Neural cell (in vitro differentiated cells): ENCODE measurements around the gene COL6A6. TPM values are rescaled to one million over a fixed set of nuclear protein-coding genes. Genes with fewer than 3 reads are reported as not detected.

ENCODE experiments used
- H2AFZ ChIP-seq: fragments of 200-600, 300-800 bp; sonication (generic), shearing (Covaris generic); 2 replicates; pipeline ENCODE4 v1.6.0; 2014; ENCODE audit warnings: low read depth, mild to moderate bottlenecking, antibody characterized with exemption, low read length, moderate library complexity
- H3F3A ChIP-seq: fragments of 200-600 bp; shearing (Covaris generic); 2 replicates; pipeline ENCODE4 v1.6.1; 2016; ENCODE audit warnings: mild to moderate bottlenecking, moderate library complexity, mixed read lengths, antibody characterized with exemption, low read length; ENCODE audit not compliant: insufficient read depth, poor library complexity, severe bottlenecking
- H3K27ac ChIP-seq: fragments of 200-600, 300-800 bp; sonication (generic), shearing (Covaris generic); 2 replicates; pipeline ENCODE4 v1.5.1; 2014; ENCODE audit warnings: mild to moderate bottlenecking, low read length, moderate library complexity
- H3K27me3 ChIP-seq: fragments of 300-800, 200-600 bp; sonication (generic), shearing (Covaris generic); 2 replicates; pipeline ENCODE4 v1.6.0; 2014; ENCODE audit warnings: mild to moderate bottlenecking, low read depth, low read length, moderate library complexity; ENCODE audit not compliant: insufficient read depth
- H3K36me3 ChIP-seq: fragments of 300-800, 200-600 bp; sonication (generic), shearing (Covaris generic); 2 replicates; pipeline ENCODE4 v1.5.1; 2014; ENCODE audit warnings: mild to moderate bottlenecking, antibody characterized with exemption, low read length, moderate library complexity; ENCODE audit not compliant: insufficient read depth
- H3K4me2 ChIP-seq: fragments of 300-800, 200-600 bp; sonication (generic), shearing (Covaris generic); 2 replicates; pipeline ENCODE4 v1.6.0; 2014; ENCODE audit warnings: mild to moderate bottlenecking, low read length
- H3K4me3 ChIP-seq: fragments of 300-800, 200-600 bp; sonication (generic), shearing (Covaris generic); 2 replicates; pipeline ENCODE4 v1.5.1; 2014; ENCODE audit warnings: mild to moderate bottlenecking, low read length, moderate library complexity
- H3K79me2 ChIP-seq: fragments of 200-600 bp; shearing (Covaris generic); replicated peaks from 2 replicates; pipeline ENCODE4 v1.6.0; 2014; ENCODE audit warnings: mild to moderate bottlenecking, low read length, moderate library complexity; ENCODE audit not compliant: insufficient read depth
- H3K9ac ChIP-seq: fragments of 300-800, 200-600 bp; sonication (generic), shearing (Covaris generic); 2 replicates; pipeline ENCODE4 v1.6.1; 2016; ENCODE audit warnings: mild to moderate bottlenecking, low read length, mixed read lengths
- H3K9me2 ChIP-seq: fragments of 200-600 bp; shearing (Covaris generic); 2 replicates; pipeline ENCODE4 v1.6.1; 2016; ENCODE audit warnings: mild to moderate bottlenecking, low read length, mixed read lengths; ENCODE audit not compliant: insufficient read depth
- H3K9me3 ChIP-seq: fragments of 200-600, 300-800 bp; sonication (generic), shearing (Covaris generic); 2 replicates; pipeline ENCODE4 v1.6.1; 2016; ENCODE audit warnings: mild to moderate bottlenecking, mixed run types, low read length, moderate library complexity, mixed read lengths
- H4K20me1 ChIP-seq: fragments of 200-600 bp; shearing (Covaris generic); 2 replicates; pipeline ENCODE4 v1.6.1; 2016; ENCODE audit warnings: mild to moderate bottlenecking, mixed run types; ENCODE audit not compliant: insufficient read depth
- CTCF ChIP-seq: fragments of 450-650 bp; IDR thresholded peaks from 2 replicates; pipeline ENCODE4 v1.5.1; 2014; ENCODE audit warnings: antibody characterized with exemption, mild to moderate bottlenecking, moderate library complexity; ENCODE audit not compliant: poor library complexity, severe bottlenecking
- EP300 ChIP-seq: fragments of 450-650 bp; conservative IDR thresholded peaks from 2 replicates; pipeline ENCODE4 v1.6.1; 2014; ENCODE audit warnings: antibody characterized with exemption, mild to moderate bottlenecking, moderate library complexity; ENCODE audit not compliant: poor library complexity, severe bottlenecking
- EZH2 ChIP-seq: fragments of 200-600, 300-800 bp; shearing (Covaris generic), sonication (generic); IDR thresholded peaks from 2 replicates; pipeline ENCODE4 v1.6.1; 2014; ENCODE audit warnings: antibody characterized with exemption, low read length, borderline replicate concordance, mild to moderate bottlenecking; ENCODE audit not compliant: insufficient read depth, poor library complexity, severe bottlenecking
- MXI1 ChIP-seq: fragments of 450-650 bp; conservative IDR thresholded peaks from 2 replicates; pipeline ENCODE4 v1.6.1; 2014; ENCODE audit warnings: antibody characterized with exemption, mild to moderate bottlenecking; ENCODE audit not compliant: poor library complexity, severe bottlenecking
- POLR2AphosphoS5 ChIP-seq: IDR thresholded peaks from 2 replicates; pipeline ENCODE4 v1.6.1; 2012
- RAD21 ChIP-seq: fragments of 450-650 bp; conservative IDR thresholded peaks from 2 replicates; pipeline ENCODE4 v1.6.1; 2014; ENCODE audit warnings: antibody characterized with exemption, mild to moderate bottlenecking, moderate library complexity
- REST ChIP-seq: IDR thresholded peaks from 2 replicates; pipeline ENCODE4 v1.6.1; 2012; ENCODE audit warnings: borderline replicate concordance
- SMC3 ChIP-seq: fragments of 450-650 bp; conservative IDR thresholded peaks from 2 replicates; pipeline ENCODE4 v1.6.1; 2014; ENCODE audit warnings: antibody characterized with exemption, mild to moderate bottlenecking, moderate library complexity; ENCODE audit not compliant: poor library complexity
- TAF1 ChIP-seq: IDR thresholded peaks from 2 replicates; pipeline ENCODE4 v1.6.1; 2012; ENCODE audit warnings: low read depth
- polyA plus RNA-seq: library from polyadenylated mRNA; depleted of rRNA; stranded (reverse); fragments of >200 nt; gene quantifications from 2 replicates; pipeline ENCODE4 v1.2.3, GENCODE V29; 2014

Gene COL6A6
- polyA plus RNA-seq, 1 donor from 2014 or later = not detected

GRCh38 chr3:130517602-130518001 lies 625 bp downstream of the COL6A6 start:
- no peak overlapping the region for H3K4me3 ChIP-seq
- peaks cover 3% of the 10 kb centered on the region for H3K9me3 ChIP-seq
- no peak overlapping the region for H3K9ac ChIP-seq
- no peak overlapping the region for H3K4me2 ChIP-seq
- no peaks in the 10 kb centered on the region for H3K36me3 ChIP-seq
- TF ChIP-seq REST = no peak
- TF ChIP-seq SMC3 = no peak
- TF ChIP-seq MXI1 = no peak
- no peak for TF ChIP-seq RAD21
- TF ChIP-seq EZH2 = no peak
- no peak for TF ChIP-seq CTCF
- TF ChIP-seq EP300 = no peak
- TF ChIP-seq TAF1 = no peak
- no peak for TF ChIP-seq POLR2AphosphoS5
- H3K79me2 ChIP-seq = no peaks in the 10 kb centered on the region
- H4K20me1 ChIP-seq = no peaks in the 10 kb centered on the region
- no peaks in the 10 kb centered on the region for H3F3A ChIP-seq
- H2AFZ ChIP-seq = no peak overlapping the region
- H3K9me2 ChIP-seq = no peaks in the 10 kb centered on the region
- H3K27ac ChIP-seq = no peak overlapping the region
- peaks cover 36% of the 10 kb centered on the region for H3K27me3 ChIP-seq

- Histone ChIP-seq H3F3A (no peaks in the 10 kb centered on the region), H3K9ac (no peak overlapping the region), H3K4me3 (no peak overlapping the region), H3K79me2 (no peaks in the 10 kb centered on the region), H3K36me3 (no peaks in the 10 kb centered on the region), H3K27ac (no peak overlapping the region), H3K9me2 (no peaks in the 10 kb centered on the region), H4K20me1 (no peaks in the 10 kb centered on the region), H2AFZ (no peak overlapping the region), H3K27me3 (peaks cover 36% of the 10 kb centered on the region), H3K4me2 (no peak overlapping the region), H3K9me3 (peaks cover 3% of the 10 kb centered on the region)
- TF ChIP-seq EZH2 (no peak), POLR2AphosphoS5 (no peak), TAF1 (no peak), SMC3 (no peak), REST (no peak), CTCF (no peak), MXI1 (no peak), EP300 (no peak), RAD21 (no peak)
These were observed 2.8 kb downstream of the COL6A6 start for GRCh38 chr3:130519754-130520153.
